NCI-H510A treated with DMSO at 0.1 percent for 48 hours (cell line): ENCODE measurements around the gene MOK.
"Not testable (repeated sequence)": the region's sequence is repeated elsewhere in the genome, so short reads cannot be mapped to it uniquely, and the experiment has no call there.

Experiments used
- DNase-seq: peaks from one replicate; lab custom pipeline; 2025; lab: John Stamatoyannopoulos, UW

The MOK gene

DNA sequence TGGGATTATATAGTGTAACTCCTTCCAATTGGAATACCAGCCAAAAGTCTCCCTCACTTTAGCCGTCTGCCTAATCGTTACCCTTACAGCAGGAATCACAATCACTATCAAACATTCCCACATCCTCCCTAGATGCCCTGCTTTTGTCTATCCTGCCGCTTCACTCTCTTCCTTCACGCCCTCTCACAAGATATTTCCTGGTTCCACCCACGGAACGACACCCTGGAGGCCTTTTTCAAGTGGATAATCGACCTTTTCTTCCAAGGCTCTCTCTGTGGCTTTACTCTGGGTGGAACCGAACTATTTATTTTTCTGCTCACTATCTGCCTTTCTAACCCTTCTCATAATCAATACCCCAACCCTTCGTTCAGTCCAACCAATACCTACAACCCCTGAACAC, 58.9 kb downstream of the MOK start:
- no peak for DNase-seq

- DNase-seq: not testable (repeated sequence)
Measured at GRCh38 chr14:102243795-102244194, 61.2 kb downstream of the MOK start.

DNA sequence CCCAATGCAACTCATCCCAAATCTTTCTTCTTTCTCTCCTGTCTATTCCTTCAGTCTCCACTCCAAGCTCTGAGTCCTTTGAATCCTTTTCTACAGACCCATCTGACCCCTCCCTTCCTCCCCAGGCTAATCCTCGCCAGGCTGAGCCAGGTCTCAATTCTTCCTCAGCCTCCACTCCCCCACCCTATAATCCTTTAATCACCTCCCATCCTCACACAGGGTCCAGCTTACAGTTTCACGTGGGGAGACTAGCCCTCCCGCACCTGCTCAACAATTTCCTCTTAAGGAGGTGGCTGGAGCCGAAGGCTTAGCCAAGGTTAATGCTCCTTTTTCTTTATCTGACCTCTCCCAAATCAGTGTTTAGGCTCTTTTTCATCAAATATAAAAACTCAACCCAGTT, 63.8 kb downstream of the MOK start:
- DNase-seq: no peak

DNA sequence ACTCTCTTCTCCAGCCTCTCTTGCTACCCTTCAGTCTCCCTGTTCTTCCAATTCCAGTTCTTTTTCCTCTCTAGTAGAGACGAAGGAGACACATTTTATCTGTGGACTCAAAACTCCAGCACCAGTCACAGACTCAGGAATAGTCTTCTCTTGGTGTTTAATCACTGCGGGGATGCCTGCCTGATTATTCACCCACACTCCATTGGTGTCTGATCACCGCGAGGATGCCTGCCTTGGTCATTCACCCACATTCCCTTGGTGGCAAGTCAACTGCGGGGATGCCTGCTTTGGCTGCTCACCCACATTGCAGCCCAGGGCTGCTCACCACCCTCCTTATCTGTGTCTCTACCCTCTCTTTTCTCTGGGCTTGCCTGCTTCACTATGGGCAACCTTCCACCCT, 64.5 kb downstream of the MOK start:
- DNase-seq: not testable (repeated sequence)

DNA sequence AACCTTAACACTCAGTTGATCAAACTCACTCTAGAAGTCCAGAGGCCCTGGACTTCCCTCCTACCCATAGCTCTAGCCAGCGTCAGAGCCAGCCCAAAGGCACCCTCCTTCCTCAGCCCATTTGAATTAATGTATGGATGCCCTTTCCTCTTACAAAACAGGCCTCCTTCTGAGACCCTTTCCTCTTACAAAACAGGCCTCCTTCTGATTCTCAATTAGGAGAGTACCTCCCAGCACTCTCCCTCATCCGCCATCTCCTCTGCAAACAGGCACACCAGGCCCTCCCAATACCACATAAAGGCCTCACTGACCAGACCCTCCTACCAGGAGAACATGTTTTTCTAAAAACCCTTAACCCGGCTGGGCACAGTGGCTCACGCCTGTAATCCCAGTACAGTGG, 65.7 kb downstream of the MOK start:
- no peak for DNase-seq

- DNase-seq: no peak
Measured at GRCh38 chr14:102238766-102239165, 66.2 kb downstream of the MOK start.

DNA sequence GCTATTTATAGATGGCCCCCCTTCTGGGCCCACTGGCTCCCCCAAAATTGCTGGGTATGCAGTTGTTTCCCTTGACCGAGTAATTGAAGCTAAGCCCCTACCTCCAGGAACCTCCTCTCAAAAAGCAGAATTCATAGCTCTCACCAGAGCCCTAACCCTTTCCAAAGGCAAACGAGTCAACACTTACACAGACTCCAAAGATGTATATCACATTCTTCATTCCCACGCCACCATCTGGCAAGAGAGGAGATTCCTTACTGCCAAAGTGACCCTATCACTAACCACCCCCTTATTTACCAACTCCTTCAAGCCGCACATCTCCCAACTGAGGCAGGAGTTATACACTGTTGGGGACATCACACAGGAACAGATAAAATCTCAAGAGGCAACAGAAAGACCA, 66.8 kb downstream of the MOK start:
- DNase-seq: no peak

- no peak for DNase-seq
Measured at GRCh38 chr14:102236026-102236425, 68.9 kb downstream of the MOK start.

DNA sequence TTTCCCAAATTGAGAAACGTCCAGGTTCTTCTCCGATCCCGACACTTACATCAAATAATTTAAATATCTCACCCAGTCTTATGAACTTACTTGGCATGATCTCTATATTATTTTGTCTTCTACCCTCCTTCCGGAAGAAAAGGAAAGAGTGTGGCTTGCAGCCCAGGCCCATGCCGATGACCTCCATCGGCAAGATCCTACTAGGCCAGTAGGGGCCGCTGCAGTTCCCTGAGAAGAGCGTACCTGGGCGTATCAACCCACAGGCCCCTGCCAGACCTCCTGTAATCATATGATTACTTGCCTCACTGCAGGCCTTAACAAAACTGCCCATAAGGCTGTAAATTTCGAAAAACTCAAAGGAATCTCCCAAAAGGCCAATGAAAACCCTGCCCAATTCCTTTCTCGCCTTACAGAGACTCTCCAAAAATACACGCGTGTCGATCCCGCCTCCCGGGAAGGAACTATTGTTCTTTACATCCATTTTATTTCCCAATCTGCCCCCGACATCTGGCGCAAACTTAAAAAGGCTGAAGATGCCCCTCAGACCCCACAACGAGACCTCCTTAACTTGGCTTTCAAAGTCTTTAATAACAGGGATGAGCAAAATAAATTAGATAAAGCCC, 69.6 kb downstream of the MOK start:
- peak; percentile 72 for DNase-seq

GRCh38 chr14:102234331-102235264, 70.4 kb downstream of the MOK start:
- no peak for DNase-seq

- DNase-seq: no peak
Measured at GRCh38 chr14:102233081-102233480, 71.9 kb downstream of the MOK start.

GRCh38 chr14:102232348-102232625, 72.7 kb downstream of the MOK start:
- DNase-seq: no peak

DNA sequence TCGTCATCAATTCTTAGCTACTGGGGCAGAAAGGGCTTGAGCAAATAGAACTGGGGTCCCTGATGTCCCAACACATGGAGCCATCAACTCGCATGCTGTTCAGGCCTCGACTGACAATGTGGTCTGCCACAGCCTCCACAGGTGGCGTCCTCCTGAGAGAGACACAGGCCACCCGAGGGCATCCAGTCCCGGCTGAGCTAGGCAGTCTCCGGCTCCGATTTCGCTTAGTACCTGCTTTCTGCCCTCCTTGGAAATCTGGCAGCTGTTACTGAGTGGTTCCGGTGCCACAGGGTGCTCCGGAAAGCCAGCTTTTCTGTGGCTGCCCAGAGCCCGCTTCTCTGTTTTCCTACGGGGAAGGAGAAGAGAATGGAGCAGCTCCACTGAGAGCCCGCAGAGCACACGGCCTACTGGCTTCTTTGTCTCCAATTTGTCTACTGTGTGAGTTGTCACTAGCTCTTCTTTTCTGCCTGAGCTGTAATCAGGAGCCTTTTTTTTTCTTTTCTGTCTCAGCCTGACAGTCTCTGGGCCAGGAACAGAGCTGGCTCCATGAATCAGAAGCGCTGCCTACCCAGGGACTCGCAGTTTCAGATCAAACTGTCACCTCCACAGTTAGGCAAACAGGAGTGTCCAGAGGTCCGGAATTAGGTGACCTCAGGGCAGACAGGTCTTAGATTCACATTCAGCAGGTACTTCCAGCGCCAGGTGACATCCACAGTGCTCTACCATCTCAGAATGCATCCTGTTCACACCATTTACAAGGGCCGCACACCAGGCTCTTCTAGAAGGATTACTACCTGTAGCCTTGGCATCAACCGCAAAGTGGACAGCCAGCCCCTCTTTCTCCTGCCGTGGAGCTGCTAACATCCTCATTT, 73.3 kb downstream of the MOK start:
- no peak for DNase-seq

- no peak for DNase-seq
Measured at GRCh38 chr14:102230481-102231210, 74.3 kb downstream of the MOK start.

GRCh38 chr14:102229739-102230092, 75.2 kb downstream of the MOK start:
- no peak for DNase-seq

GRCh38 chr14:102229071-102229738, 75.8 kb downstream of the MOK start:
- DNase-seq: no peak

DNA sequence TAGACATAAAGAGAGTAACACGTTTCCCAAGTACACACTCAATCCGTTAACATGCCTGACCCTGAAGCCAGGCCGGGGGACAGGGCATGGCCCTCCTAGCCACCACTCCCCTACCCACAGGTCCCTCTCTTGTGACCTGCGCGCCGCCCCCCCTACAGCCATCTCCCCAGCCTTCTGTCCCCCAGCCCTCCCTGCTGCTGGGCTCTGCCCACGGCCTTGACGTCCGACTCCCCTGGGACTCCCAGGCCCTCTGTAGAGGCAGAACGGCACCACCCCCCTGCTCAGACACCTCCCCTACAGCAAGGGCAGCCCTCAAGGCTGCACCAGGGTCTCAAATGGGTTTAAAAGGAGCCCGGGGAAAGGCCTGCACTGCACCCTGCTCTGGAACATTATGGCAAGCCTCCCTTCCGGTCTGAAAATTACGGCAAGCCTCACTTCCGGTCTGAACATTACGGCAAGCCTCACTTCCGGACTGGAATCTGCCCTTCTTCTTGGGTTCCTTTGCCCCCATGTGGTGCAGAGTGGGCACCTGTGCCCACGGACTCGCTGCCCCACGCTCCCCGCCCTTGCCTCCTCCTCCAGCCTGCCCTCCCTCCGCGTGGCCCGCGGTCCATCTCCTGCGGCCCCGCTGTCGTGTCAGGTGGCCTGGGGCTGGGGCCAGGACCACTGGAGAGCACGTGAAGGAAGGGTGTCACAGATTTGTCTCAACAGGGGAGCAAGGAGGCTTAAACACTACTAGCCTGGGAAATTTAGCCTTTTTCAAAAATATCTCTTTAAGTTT, 77.6 kb downstream of the MOK start:
- DNase-seq: no peak

GRCh38 chr14:102226356-102227125, 78.4 kb downstream of the MOK start:
- no peak for DNase-seq

- DNase-seq: no peak
Measured at GRCh38 chr14:102225936-102226335, 79.0 kb downstream of the MOK start.

DNA sequence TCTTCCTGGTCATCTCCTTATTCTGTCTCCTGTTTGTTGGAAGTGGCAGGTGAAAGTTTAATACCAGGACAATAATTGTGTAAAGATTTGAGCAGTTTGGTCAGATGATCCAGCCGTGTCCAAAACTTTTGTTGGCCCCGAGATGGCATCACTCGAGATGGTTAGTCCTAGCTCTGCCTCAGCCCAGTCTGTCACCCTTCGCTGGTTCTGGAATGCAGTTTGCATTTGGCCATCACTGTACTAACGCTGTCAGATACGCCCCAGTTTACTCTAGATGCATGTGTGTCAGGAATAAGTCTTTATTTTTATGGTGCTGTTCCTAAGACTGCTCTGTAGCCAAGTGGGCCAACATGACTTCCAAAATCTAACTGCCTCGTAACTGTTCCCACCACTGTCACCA, 79.6 kb downstream of the MOK start:
- DNase-seq: no peak
